Spleen (tissue), 11 donors: Measurements from ENCODE around the gene SHBG. TPM values are rescaled to one million over a fixed set of nuclear protein-coding genes. Genes with fewer than 3 reads are reported as not detected.

Experiments used
- DNase-seq: peaks from one replicate; pipeline ENCODE4 v3.0.0-alpha.2; 2020
- H3K27ac ChIP-seq, 8 donors: fragments of 200-600 bp; sonication (generic) in 7 of 8; 1 replicate in 4 of 8; 2 replicates in 4 of 8; pipeline versions ENCODE4 v1.5.0 to v1.8.0; 2016 to 2021; ENCODE audit warnings: inconsistent platforms in 4 of 8, mild to moderate bottlenecking in 4 of 8, moderate library complexity in 1 of 8
- H3K27me3 ChIP-seq, 7 donors: fragments of 200-600 bp; sonication (generic) in 6 of 7; replicated peaks in 1 of 7; 1 replicate in 4 of 7; 2 replicates in 3 of 7; pipeline versions ENCODE4 v1.5.0 to v1.8.0; 2016 to 2021; ENCODE audit warnings: inconsistent platforms in 3 of 7, mild to moderate bottlenecking in 1 of 7
- H3K36me3 ChIP-seq, 6 donors: fragments of 200-600 bp; sonication (generic) in 5 of 6; 1 replicate in 4 of 6; 2 replicates in 2 of 6; pipeline versions ENCODE4 v1.5.0 to v1.8.0; 2016 to 2021; ENCODE audit warnings: inconsistent platforms in 2 of 6
- H3K4me1 ChIP-seq, 6 donors: fragments of 200-600 bp; sonication (generic) in 5 of 6; 1 replicate in 3 of 6; 2 replicates in 3 of 6; pipeline versions ENCODE4 v1.5.0 to v1.8.0; 2016 to 2021; ENCODE audit warnings: inconsistent platforms in 3 of 6
- H3K4me3 ChIP-seq, 8 donors: fragments of 200-600 bp; sonication (generic) in 7 of 8; 1 replicate in 4 of 8; 2 replicates in 4 of 8; pipeline versions ENCODE4 v1.5.0 to v1.8.0; 2016 to 2021; ENCODE audit warnings: inconsistent platforms in 4 of 8, mild to moderate bottlenecking in 4 of 8, moderate library complexity in 2 of 8
- H3K9me3 ChIP-seq, 8 donors: fragments of 200-600 bp; sonication (generic) in 7 of 8; 1 replicate in 4 of 8; 2 replicates in 4 of 8; pipeline versions ENCODE4 v1.5.0 to v1.8.0; 2016 to 2021; ENCODE audit warnings: inconsistent platforms in 4 of 8
- CTCF ChIP-seq, 11 experiments: fragments of 200-600 bp in 7 of 11; fragments of 450-650 bp in 4 of 11; sonication (generic) in 4 of 11; IDR thresholded peaks in 8 of 11; conservative IDR thresholded peaks in 3 of 11; 1 replicate in 7 of 11; 2 replicates in 4 of 11; pipeline versions ENCODE4 v1.4.0 to v1.8.0; 2016 to 2021; ENCODE audit warnings: antibody characterized with exemption in 11 of 11, inconsistent platforms in 4 of 11, mild to moderate bottlenecking in 1 of 11
- POLR2A ChIP-seq, 3 donors: fragments of 450-650 bp; IDR thresholded peaks; one replicate each; pipeline ENCODE4 v1.5.1; 2017; ENCODE audit warnings: antibody characterized with exemption in 3 of 3, mild to moderate bottlenecking in 1 of 3
- POLR2AphosphoS5 ChIP-seq, 3 donors: sonication (generic); formaldehyde crosslinking; IDR thresholded peaks; one replicate each; pipeline ENCODE4 v1.5.1; 2017; ENCODE audit warnings: antibody characterized with exemption in 3 of 3
- WGBS, 5 donors: extraction: QIAGEN DNeasy Blood & Tissue Kit in 3 of 5; methylation state at CpG; one replicate each; pipeline versions ENCODE4 v1.1.5 to v1.1.7; 2013 to 2018; 5-methylcytosine and 5-hydroxymethylcytosine counted together
- intact Hi-C: fragments of 100-400 bp; cut with DNase I; formaldehyde crosslinking; loops from one replicate; pipeline ENCODE4 v1.15.0; 2023; ENCODE audit warnings: low total_unique reads
- polyA plus RNA-seq, 3 donors: library from polyadenylated mRNA; stranded (reverse); fragments of 200-250 nt; gene quantifications; one replicate each; pipeline ENCODE4 v1.2.1, GENCODE V29; 2013
- total RNA-seq, 7 donors: library from RNA; depleted of rRNA in 3 of 7; stranded (reverse); fragments of >200 nt in 3 of 7; fragmentation: NEBNext Ultra II Directional in 4 of 7; extraction: Animal tissue kit (Norgen Biotek cat#: 25700) in 4 of 7; gene quantifications; one replicate each; pipeline versions ENCODE4 v1.1.0 to v1.2.1, GENCODE V29; 2016 to 2021
- donor health status: healthy with polysubstance abuse.
- donor health status: DM: no; HTN: no; CAD: no; lungs with moderate emphysema.
- donor health status: DM: no; HTN: no; CAD: no.
- donor health status: Bipolar disorder and iron deficiency.
- donor health status: healthy.
- donor health status: DM: no; HTN: no; CAD: no.
- donor health status: DM: yes; HTN: yes; CAD: no.

SHBG gene
- total and polyA plus RNA-seq, 10 donors: 0.27 to 1.9 (median 0.53) TPM; not detected in 2

- peaks cover 9 to 35% (median 21%) of the 10 kb centered on the region in 6 donors for H3K4me1 ChIP-seq
- TF ChIP-seq POLR2AphosphoS5 (IDR thresholded peaks at IDR 0.05) (no peak), POLR2A (IDR thresholded peaks at IDR 0.05) (no peak), CTCF (IDR thresholded peaks at IDR 0.05 in 8 of 11, conservative IDR thresholded peaks at IDR 0.05 in 3 of 11) (no peak)
- intact Hi-C loops: no loop called here
- DNase-seq: no peak
- H3K27me3 ChIP-seq: peaks cover 0 to 63% (median 28%) of the 10 kb centered on the region in 7 donors
- no peak overlapping the region for H3K27ac ChIP-seq
- H3K9me3 ChIP-seq: no peaks in the 10 kb centered on the region
- no peaks in the 10 kb centered on the region for H3K36me3 ChIP-seq
- no peak overlapping the region for H3K4me3 ChIP-seq
- 50 to 68% (median 64%) methylated on average over 4 of the region's 4 CpGs for WGBS, 5 donors
These were observed 17.1 kb downstream of the SHBG start for GRCh38 chr17:7647018-7647417.

GRCh38 chr17:7650509-7651096 lies 20.7 kb downstream of the SHBG start, which contains the start of gene ATP1B2:
ATP1B2 (plus strand) TSS chr17:7650926; CDS start chr17:7651519, 593 bp downstream.
- Histone ChIP-seq H3K36me3 (no peaks in the 10 kb centered on the region), H3K27me3 (peaks cover 0 to 66% (median 34%) of the 10 kb centered on the region in 7 donors), H3K9me3 (no peaks in the 10 kb centered on the region), H3K27ac (peak within 1 kb of the TSS in 7 of 8 donors; percentile 30 to 64 (median 46)), H3K4me1 (peaks cover 9 to 29% (median 22%) of the 10 kb centered on the region in 6 donors), H3K4me3 (peak within 1 kb of the TSS; percentile 37 to 76 (median 52))
- intact Hi-C loops: no loop called here
- TF ChIP-seq POLR2AphosphoS5 (IDR thresholded peaks at IDR 0.05): peak in 2 of 3 donors; percentile 35 to 63
- TF ChIP-seq CTCF (IDR thresholded peaks at IDR 0.05 in 8 of 11, conservative IDR thresholded peaks at IDR 0.05 in 3 of 11): no peak
- WGBS, 5 donors: 1 to 4% (median 1%) methylated on average over 15 to 34 of the region's 34 CpGs
- peak; percentile 90 for DNase-seq

- TF ChIP-seq POLR2A (IDR thresholded peaks at IDR 0.05) (no peak), CTCF (IDR thresholded peaks at IDR 0.05 in 8 of 11, conservative IDR thresholded peaks at IDR 0.05 in 3 of 11) (no peak), POLR2AphosphoS5 (IDR thresholded peaks at IDR 0.05) (no peak)
- peaks cover 0 to 66% (median 34%) of the 10 kb centered on the region in 7 donors for H3K27me3 ChIP-seq
These were observed 21.2 kb downstream of the SHBG start for GRCh38 chr17:7651097-7651664.

More at GRCh38 chr17:7651097-7651664, 21.2 kb downstream of the SHBG start:
- DNase-seq: no peak
- Histone ChIP-seq H3K36me3 (no peaks in the 10 kb centered on the region), H3K4me1 (peaks cover 9 to 29% (median 22%) of the 10 kb centered on the region in 6 donors), H3K4me3 (peak overlapping the region; percentile 37 to 76 (median 52)), H3K27ac (peak overlapping the region in 7 of 8 donors; percentile 30 to 64 (median 46)), H3K9me3 (no peaks in the 10 kb centered on the region)
- intact Hi-C loops: no loop called here
- 0 to 2% (median 1%) methylated on average over 18 to 45 of the region's 45 CpGs for WGBS, 5 donors
